Caco-2 (cell line): ENCODE results near the gene FBXL16. TPM values are rescaled to one million over a fixed set of nuclear protein-coding genes. Genes with fewer than 3 reads are reported as not detected.
"Not testable (repeated sequence)": the region's sequence is repeated elsewhere in the genome, so short reads cannot be mapped to it uniquely, and the experiment has no call there.

ENCODE experiments used
- BruUV-seq: library from RNA; stranded (reverse); fragments of 400-500 nt; replicated peaks from 2 replicates; lab custom pipeline; 2021; lab: Mats Ljungman, UMichigan
- CTCF ChIA-PET: fragments of 300-600 bp; sonication (Branson Sonifier 250); formaldehyde crosslinking; loops from one replicate; lab custom pipeline; 2022; ENCODE audit warnings: antibody characterized with exemption; lab: Charles Lee
- POLR2A ChIA-PET: fragments of 300-600 bp; sonication (Branson Sonifier 250); formaldehyde crosslinking; loops from one replicate; lab custom pipeline; 2022; ENCODE audit warnings: antibody characterized with exemption; lab: Charles Lee
- DNase-seq, 2 experiments: peaks; one replicate each; pipeline versions ENCODE4 v3.0.0 to v3.0.0-alpha.2; 2020 to 2022
- H3K27me3 ChIP-seq: replicated peaks from 2 replicates; pipeline ENCODE4 v1.6.0; 2011; ENCODE audit warnings: low read length; ENCODE audit not compliant: control insufficient read depth, insufficient read depth
- H3K36me3 ChIP-seq: 2 replicates; pipeline ENCODE4 v1.5.1; 2011; ENCODE audit warnings: low read length; ENCODE audit not compliant: control insufficient read depth, insufficient read depth
- H3K4me1 ChIP-seq: fragments of 250-450 bp; sonication (Bioruptor Pico); 2 replicates; pipeline ENCODE4 v1.5.1; 2020; ENCODE audit warnings: mild to moderate bottlenecking
- H3K4me3 ChIP-seq: 2 replicates; pipeline ENCODE4 v1.5.1; 2011; ENCODE audit warnings: low read depth, mild to moderate bottlenecking, control low read depth, low read length
- H3K9me3 ChIP-seq: fragments of 250-450 bp; sonication (Bioruptor Pico); 2 replicates; pipeline ENCODE4 v1.5.1; 2020; ENCODE audit warnings: mild to moderate bottlenecking, moderate library complexity
- H3K27ac Mint-ChIP-seq: one replicate; pipeline ENCODE4 v1.8.0; 2022; ENCODE audit warnings: mixed read lengths; ENCODE audit not compliant: unreplicated experiment
- H3K27me3 Mint-ChIP-seq: one replicate; pipeline ENCODE4 v1.8.0; 2022; ENCODE audit warnings: mixed read lengths; ENCODE audit not compliant: insufficient read depth, unreplicated experiment
- H3K36me3 Mint-ChIP-seq: one replicate; pipeline ENCODE4 v1.8.0; 2022; ENCODE audit warnings: mild to moderate bottlenecking, mixed read lengths; ENCODE audit not compliant: insufficient read depth, unreplicated experiment
- H3K4me1 Mint-ChIP-seq: one replicate; pipeline ENCODE4 v1.8.0; 2022; ENCODE audit warnings: low read depth, mixed read lengths; ENCODE audit not compliant: unreplicated experiment
- H3K4me3 Mint-ChIP-seq: one replicate; pipeline ENCODE4 v1.8.0; 2022; ENCODE audit warnings: mild to moderate bottlenecking, moderate library complexity, mixed read lengths; ENCODE audit not compliant: unreplicated experiment
- H3K9me3 Mint-ChIP-seq: one replicate; pipeline ENCODE4 v1.8.0; 2022; ENCODE audit warnings: mixed read lengths; ENCODE audit not compliant: unreplicated experiment
- CTCF ChIP-seq, 2 experiments: fragments of 200-600 bp in 1 of 2; IDR thresholded peaks; 1 replicate in 1 of 2; 2 replicates in 1 of 2; pipeline versions ENCODE4 v1.5.1 to v1.8.0; 2011 to 2022; ENCODE audit warnings: antibody characterized with exemption in 1 of 2, control low read depth in 1 of 2, inconsistent platforms in 1 of 2, low read depth in 1 of 2, low read length in 1 of 2, mild to moderate bottlenecking in 1 of 2, moderate library complexity in 1 of 2; ENCODE audit not compliant: insufficient read depth in 1 of 2, severe bottlenecking in 1 of 2, unreplicated experiment in 1 of 2
- intact Hi-C: fragments of 100-400 bp; cut with micrococcal nuclease; formaldehyde crosslinking; loops from one replicate; pipeline ENCODE4 v1.10.0; 2022; ENCODE audit not compliant: unreplicated experiment
- total RNA-seq: library from RNA; stranded (reverse); gene quantifications from 2 replicates; pipeline ENCODE4 v1.2.3, GENCODE V29; 2022

Gene FBXL16
- total RNA-seq, 1 experiment from 2014 or later, result 10.5 TPM

DNA sequence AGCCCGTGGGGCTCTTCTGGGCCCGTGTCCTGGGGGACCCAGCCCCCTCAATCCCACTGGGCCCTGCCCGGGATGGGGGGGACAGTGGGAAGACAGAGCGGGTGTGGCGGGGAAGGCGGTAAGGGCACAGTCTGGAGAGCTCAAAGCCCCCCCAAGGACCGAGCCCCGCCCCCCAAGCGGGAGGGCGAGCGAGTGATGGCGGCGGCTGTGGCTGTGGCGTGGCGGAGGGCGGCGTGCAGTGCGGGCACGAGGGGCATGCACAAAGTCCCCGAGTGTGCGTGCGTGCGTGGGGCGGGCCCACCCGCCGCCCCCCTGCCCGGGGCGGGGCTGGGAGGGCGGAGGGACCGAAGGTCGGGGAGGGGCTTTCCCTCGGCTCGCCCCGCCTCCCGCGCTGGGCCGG lies 11.8 kb downstream of the FBXL16 start:
- H3K4me1 ChIP-seq, result peaks cover 14% of the 10 kb centered on the region; the same call in 1 of the 2 replicates
- H3K27me3 ChIP-seq, result no peaks in the 10 kb centered on the region
- H3K4me3 Mint-ChIP-seq, result peak overlapping the region; percentile 71
- intact Hi-C loops, result no loop called here
- H3K36me3 Mint-ChIP-seq, result peaks cover 20% of the 10 kb centered on the region
- ChIA-PET CTCF (interaction anchor here (0.6 to 1.0 kb wide), 2 partner anchors 26 kb away, joined by 3 read pairs; no protein-coding TSS in a partner anchor), POLR2A (interaction anchor here (2.0 kb wide), 1 partner anchor 28 kb away, joined by 7 read pairs; the partner anchor contains the start of gene ANTKMT)
- H3K9me3 Mint-ChIP-seq, result no peaks in the 10 kb centered on the region
- no peaks in the 10 kb centered on the region for H3K27me3 Mint-ChIP-seq
- peaks cover 7% of the 10 kb centered on the region for H3K4me1 Mint-ChIP-seq
- H3K9me3 ChIP-seq, result no peaks in the 10 kb centered on the region
- TF ChIP-seq CTCF (IDR thresholded peaks at IDR 0.05; ENCODE audit: insufficient read depth in 1 of 2, low read depth in 1 of 2, low read length in 1 of 2, severe bottlenecking in 1 of 2, unreplicated experiment in 1 of 2), result no peak
- H3K4me3 ChIP-seq, result peak overlapping the region; percentile 51
- no peaks in the 10 kb centered on the region for H3K36me3 ChIP-seq
- H3K27ac Mint-ChIP-seq, result no peak overlapping the region
- BruUV-seq, result no TSS peak
- DNase-seq, result no peak

- POLR2A ChIA-PET, result no interaction called here
- Histone ChIP-seq H3K27me3 (no peaks in the 10 kb centered on the region), H3K4me1 (peaks cover 14% of the 10 kb centered on the region; the same call in 1 of the 2 replicates), H3K9me3 (no peaks in the 10 kb centered on the region), H3K36me3 (no peaks in the 10 kb centered on the region), H3K4me3 (peak overlapping the region; percentile 51)
- no peak for DNase-seq
- H3K4me1 Mint-ChIP-seq, result peaks cover 7% of the 10 kb centered on the region
- intact Hi-C loops, result no loop called here
- peak overlapping the region; percentile 71 for H3K4me3 Mint-ChIP-seq
- H3K27me3 Mint-ChIP-seq, result no peaks in the 10 kb centered on the region
- H3K27ac Mint-ChIP-seq, result no peak overlapping the region
- BruUV-seq, result no TSS peak
- no peak for TF ChIP-seq CTCF (IDR thresholded peaks at IDR 0.05; ENCODE audit: insufficient read depth in 1 of 2, low read depth in 1 of 2, low read length in 1 of 2, severe bottlenecking in 1 of 2, unreplicated experiment in 1 of 2)
- no peaks in the 10 kb centered on the region for H3K9me3 Mint-ChIP-seq
- CTCF ChIA-PET, result interaction anchor here (0.6 kb wide), 1 partner anchor 27 kb away, joined by 3 read pairs; no protein-coding TSS in a partner anchor
- peaks cover 20% of the 10 kb centered on the region for H3K36me3 Mint-ChIP-seq
These were observed 12.2 kb downstream of the FBXL16 start for GRCh38 chr16:693364-693763.

DNA sequence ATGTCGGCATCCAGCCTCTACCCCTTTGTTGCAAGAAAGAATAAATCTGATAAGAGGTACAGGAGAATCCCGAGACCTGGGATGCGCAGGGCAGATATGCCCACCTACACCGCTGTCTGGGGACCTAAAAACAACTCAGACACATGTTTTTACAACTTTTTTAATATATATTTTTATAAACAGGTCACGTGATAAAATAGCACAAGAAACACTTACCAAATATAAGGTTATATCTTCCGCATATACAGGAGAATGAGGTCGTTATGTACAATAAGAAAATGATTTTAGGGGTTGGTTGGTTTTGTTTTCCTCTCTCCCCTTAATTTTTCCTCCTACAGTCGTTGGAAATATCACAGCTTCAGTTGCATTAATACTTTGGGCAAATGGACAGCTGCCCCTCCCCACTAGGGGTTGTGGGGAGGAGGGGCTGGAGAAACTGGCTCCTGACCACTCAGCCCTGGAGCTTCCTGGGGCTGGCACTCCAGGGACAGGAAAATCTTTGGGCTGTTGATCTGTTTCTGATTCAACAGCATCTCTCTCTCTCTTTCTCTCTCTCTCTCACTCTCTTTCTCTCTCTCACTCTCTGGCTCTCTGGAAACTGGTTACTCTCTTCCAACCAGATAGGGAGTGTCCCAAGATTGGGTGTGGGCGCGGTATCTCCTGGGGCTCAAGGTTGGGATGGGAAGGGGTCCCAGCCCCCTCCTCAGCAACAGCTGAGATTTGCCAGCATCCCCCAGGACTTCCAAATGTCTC lies 13.1 kb downstream of the FBXL16 start:
- intact Hi-C loops, result no loop called here
- Histone ChIP-seq H3K36me3 (no peaks in the 10 kb centered on the region), H3K9me3 (no peaks in the 10 kb centered on the region), H3K4me3 (no peak overlapping the region), H3K27me3 (no peaks in the 10 kb centered on the region), H3K4me1 (peaks cover 14% of the 10 kb centered on the region; the same call in 1 of the 2 replicates)
- peaks cover 20% of the 10 kb centered on the region for H3K36me3 Mint-ChIP-seq
- BruUV-seq, result no TSS peak
- ChIA-PET POLR2A (no interaction called here), CTCF (no interaction called here)
- H3K27ac Mint-ChIP-seq, result no peak overlapping the region
- TF ChIP-seq CTCF (IDR thresholded peaks at IDR 0.05; ENCODE audit: insufficient read depth in 1 of 2, low read depth in 1 of 2, low read length in 1 of 2, severe bottlenecking in 1 of 2, unreplicated experiment in 1 of 2), result no peak
- H3K27me3 Mint-ChIP-seq, result no peaks in the 10 kb centered on the region
- peak overlapping the region; percentile 30 for H3K4me3 Mint-ChIP-seq
- DNase-seq, result no peak
- H3K9me3 Mint-ChIP-seq, result no peaks in the 10 kb centered on the region
- H3K4me1 Mint-ChIP-seq, result peaks cover 7% of the 10 kb centered on the region

DNA sequence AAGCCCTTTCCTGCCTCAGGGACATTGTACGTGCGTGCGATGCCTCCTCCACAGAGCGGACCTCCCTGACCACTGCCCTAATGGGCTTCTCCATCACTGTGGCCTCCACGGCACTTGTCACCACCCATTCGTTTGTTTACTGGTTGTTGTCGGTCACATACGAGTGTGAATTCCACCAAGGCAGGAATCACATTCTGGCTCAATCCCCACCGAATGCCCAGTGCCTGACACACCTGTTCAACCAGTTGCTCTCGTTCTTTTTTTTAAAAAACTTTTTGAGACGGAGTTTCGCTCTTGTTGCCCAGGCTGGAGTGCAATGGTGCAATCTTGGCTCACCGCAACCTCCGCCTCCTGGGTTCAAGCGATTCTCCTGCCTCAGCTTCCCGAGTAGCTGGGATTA lies 14.4 kb downstream of the FBXL16 start:
- H3K27me3 ChIP-seq, DNase-seq, POLR2A ChIA-PET, H3K36me3 ChIP-seq, H3K4me1 Mint-ChIP-seq, CTCF ChIA-PET, BruUV-seq, H3K27me3 Mint-ChIP-seq, H3K27ac Mint-ChIP-seq, H3K9me3 ChIP-seq, H3K4me3 ChIP-seq, H3K9me3 Mint-ChIP-seq, intact Hi-C loops: not testable (repeated sequence)
- Mint-ChIP-seq H3K36me3 (peaks cover 20% of the 10 kb centered on the region), H3K4me3 (peak overlapping the region; percentile 87)
- H3K4me1 ChIP-seq, result peaks cover 15% of the 10 kb centered on the region; the same call in 1 of the 2 replicates
